Non-pigmented ciliary epithelial cell (primary cell): ENCODE measurements around the gene MNX1.

Experiments used
- DNase-seq: peaks from one replicate; pipeline ENCODE4 v3.0.0-alpha.2; 2010; ENCODE audit warnings: low read depth

Gene MNX1

GRCh38 chr7:156969972-156970420 is 40.5 kb downstream of the MNX1 start:
- no peak for DNase-seq

DNA sequence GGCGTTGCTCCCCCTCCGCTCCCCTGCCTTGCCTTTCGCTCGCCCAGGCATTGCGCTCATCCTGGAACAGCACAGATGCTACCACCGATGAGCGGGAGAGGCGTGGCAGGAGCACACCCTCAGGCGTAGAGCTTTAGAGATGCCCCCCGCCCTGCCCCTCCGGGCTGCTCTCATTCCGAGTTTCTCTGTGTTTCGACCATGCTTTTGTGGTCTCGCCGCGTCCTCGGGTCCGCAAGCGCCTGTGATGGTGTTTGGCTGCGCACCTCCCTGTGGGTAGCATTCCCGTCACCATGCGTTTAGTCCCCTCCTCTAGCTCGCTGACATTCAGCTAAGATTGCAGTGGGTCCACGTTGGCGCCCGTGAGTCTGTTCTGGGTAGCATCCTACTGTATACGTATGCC is 42.3 kb downstream of the MNX1 start:
- DNase-seq = no peak

DNA sequence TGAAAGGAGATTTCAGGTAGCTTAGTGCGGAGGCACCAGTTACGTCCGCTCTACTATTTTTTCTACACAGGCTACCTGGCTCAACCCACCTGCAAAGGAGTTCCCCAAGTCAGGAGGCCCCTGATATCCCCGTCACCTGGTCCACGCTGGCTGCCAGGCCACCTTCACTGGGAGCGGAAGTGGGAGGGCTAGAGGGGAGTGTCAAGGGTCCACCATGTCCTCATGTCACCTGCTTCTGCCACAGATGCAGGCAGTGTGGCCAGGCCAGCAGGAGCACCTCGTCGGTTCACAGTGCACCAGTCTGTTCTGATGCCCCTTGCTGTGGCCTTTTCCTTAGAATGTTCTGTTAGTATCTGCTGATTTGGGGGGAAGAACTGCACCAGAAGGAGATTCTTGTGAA is 44.1 kb downstream of the MNX1 start:
- DNase-seq = no peak

GRCh38 chr7:156964971-156965370 is 45.5 kb downstream of the MNX1 start:
- no peak for DNase-seq

DNA sequence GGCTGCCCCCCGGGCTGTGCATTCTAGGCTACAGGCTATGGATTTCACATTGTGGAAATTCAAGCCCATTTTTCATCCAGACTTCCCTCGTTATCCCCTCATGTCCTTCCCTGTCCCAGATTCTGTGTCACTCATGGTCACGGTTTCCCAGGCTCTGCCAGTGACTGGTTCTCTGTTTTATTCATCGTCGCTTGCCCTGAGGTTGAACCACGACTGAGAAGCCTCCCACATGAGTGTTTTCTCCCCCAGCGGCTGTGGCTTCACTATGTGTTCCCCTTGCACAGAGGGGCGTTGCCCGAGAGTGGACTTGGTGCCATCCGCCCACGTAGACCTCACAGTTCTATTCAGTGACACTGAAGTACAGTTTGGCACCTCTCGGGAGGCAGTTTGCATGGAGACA is 47.0 kb downstream of the MNX1 start:
- DNase-seq = no peak

- no peak for DNase-seq
Observed at GRCh38 chr7:156962897-156963296, 47.6 kb downstream of the MNX1 start.

DNA sequence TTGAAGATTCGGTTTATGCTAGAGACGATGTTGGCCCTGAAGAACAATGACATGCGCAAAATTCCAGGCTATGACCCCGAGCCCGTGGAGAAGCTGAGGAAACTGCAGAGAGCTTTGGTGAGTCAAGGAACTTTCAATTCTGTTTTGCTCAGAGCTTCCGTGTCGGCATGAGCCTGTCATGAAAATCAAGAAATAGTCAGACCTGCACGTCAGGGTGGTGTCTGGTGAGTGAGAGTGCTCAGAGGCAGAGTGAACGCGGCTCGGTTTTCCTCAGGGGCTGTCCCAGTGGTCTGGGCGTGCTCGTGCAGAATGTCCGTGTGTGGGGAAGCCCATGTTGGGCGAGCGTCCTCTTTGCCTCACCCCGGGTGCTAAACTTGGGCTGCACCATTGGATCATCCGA is 48.3 kb downstream of the MNX1 start:
- no peak for DNase-seq

- DNase-seq = no peak
Observed at GRCh38 chr7:156956727-156957126, 53.7 kb downstream of the MNX1 start.

- DNase-seq = no peak
Observed at GRCh38 chr7:156954941-156955340, 55.5 kb downstream of the MNX1 start.
